22Rv1 (cell line): ENCODE results near the gene CDKL1.

Source experiments
- CTCF ChIP-seq: fragments of 450-650 bp; IDR thresholded peaks from 2 replicates; pipeline ENCODE4 v1.5.1; 2017; ENCODE audit warnings: mild to moderate bottlenecking
- ZFX ChIP-seq: fragments of 450-650 bp; IDR thresholded peaks from 2 replicates; pipeline ENCODE4 v1.6.1; 2017; ENCODE audit warnings: antibody characterized with exemption, borderline replicate concordance

- no peak for TF ChIP-seq CTCF
- no peak for TF ChIP-seq ZFX
These were observed 10.6 kb upstream of the CDKL1 start for GRCh38 chr14:50407111-50407812.
